DND-41 (cell line): ENCODE data around the gene TMEM185B.

Experiments
- CTCF ChIP-seq: IDR thresholded peaks from 2 replicates; pipeline ENCODE4 v1.5.1; 2012; ENCODE audit warnings: borderline replicate concordance, low read length, moderate library complexity, mild to moderate bottlenecking; ENCODE audit not compliant: poor library complexity, severe bottlenecking; ENCODE audit errors: extremely low read depth
- EZH2 ChIP-seq: IDR thresholded peaks from 3 replicates; pipeline ENCODE4 v1.6.1; 2012; ENCODE audit warnings: borderline replicate concordance, low read depth, mild to moderate bottlenecking, moderate library complexity, low read length, inconsistent platforms; ENCODE audit not compliant: severe bottlenecking

- TF ChIP-seq CTCF, result no peak
- no peak for TF ChIP-seq EZH2
These were observed 28.7 kb upstream of the TMEM185B start for GRCh38 chr2:120251880-120252224.
